HEK293 (cell line): ENCODE data around the gene BAZ1A.

Experiments
- CTCF ChIA-PET: fragments of 350-600 bp; formaldehyde crosslinking; extraction: SDS; loops from one replicate; lab custom pipeline; 2021; ENCODE audit warnings: antibody characterized with exemption; lab: Yijun Ruan, JAX
- POLR2A ChIA-PET: fragments of 300-600 bp; formaldehyde crosslinking; extraction: SDS; loops from one replicate; lab custom pipeline; 2020; ENCODE audit warnings: antibody characterized with exemption, inconsistent platforms; lab: Yijun Ruan, JAX
- H3K27ac ChIP-seq: fragments of 200-500 bp; sonication (Bioruptor generic); 2 replicates; pipeline ENCODE4 v1.5.1; 2014; ENCODE audit warnings: low read depth, low read length, control low read depth, inconsistent platforms; ENCODE audit errors: extremely low read depth
- H3K36me3 ChIP-seq, 2 experiments: fragments of 200-500 bp in 1 of 2; sonication (Bioruptor generic) in 1 of 2; 1 replicate in 1 of 2; 2 replicates in 1 of 2; pipeline ENCODE4 v1.5.1; 2014 to 2017; ENCODE audit warnings: inconsistent platforms in 2 of 2, low read length in 2 of 2; ENCODE audit not compliant: control insufficient read depth in 2 of 2, insufficient read depth in 1 of 2
- H3K4me1 ChIP-seq: fragments of 200-500 bp; sonication (Bioruptor generic); 2 replicates; pipeline ENCODE4 v1.5.1; 2014; ENCODE audit warnings: mild to moderate bottlenecking, low read length, inconsistent platforms; ENCODE audit not compliant: control insufficient read depth, insufficient read depth
- H3K4me3 ChIP-seq: 2 replicates; pipeline ENCODE4 v1.5.1; 2011; ENCODE audit warnings: low read depth, mild to moderate bottlenecking, control low read depth, low read length, moderate library complexity
- H3K9me3 ChIP-seq: fragments of 200-500 bp; sonication (Bioruptor generic); 2 replicates; pipeline ENCODE4 v1.5.1; 2014; ENCODE audit warnings: low read depth, low read length, inconsistent platforms; ENCODE audit not compliant: control insufficient read depth, insufficient read depth
- CTCF ChIP-seq: fragments of 450-650 bp; formaldehyde crosslinking; IDR thresholded peaks from 2 replicates; pipeline ENCODE4 v1.5.1; 2016; ENCODE audit warnings: missing biosample characterization, missing genetic modification characterization
- EGR2 ChIP-seq: fragments of 450-650 bp; formaldehyde crosslinking; IDR thresholded peaks from 2 replicates; pipeline ENCODE4 v1.5.1; 2016; ENCODE audit warnings: low read depth, missing biosample characterization, missing genetic modification characterization
- HIC1 ChIP-seq: fragments of 450-650 bp; formaldehyde crosslinking; IDR thresholded peaks from 2 replicates; pipeline ENCODE4 v1.5.1; 2016; ENCODE audit warnings: missing biosample characterization, missing genetic modification characterization
- HOXD13 ChIP-seq: sonication (generic); formaldehyde crosslinking; IDR thresholded peaks from 2 replicates; pipeline ENCODE4 v1.8.0; 2022; ENCODE audit warnings: missing genetic modification reagents, borderline replicate concordance
- KLF7 ChIP-seq: fragments of 450-650 bp; formaldehyde crosslinking; IDR thresholded peaks from 2 replicates; pipeline ENCODE4 v1.5.1; 2016; ENCODE audit warnings: missing biosample characterization, missing genetic modification characterization, borderline replicate concordance
- PRDM4 ChIP-seq: fragments of 450-650 bp; formaldehyde crosslinking; IDR thresholded peaks from 2 replicates; pipeline ENCODE4 v1.5.1; 2017; ENCODE audit warnings: missing biosample characterization, missing genetic modification characterization
- SP3 ChIP-seq: fragments of 450-650 bp; formaldehyde crosslinking; IDR thresholded peaks from 2 replicates; pipeline ENCODE4 v1.5.1; 2016; ENCODE audit warnings: missing biosample characterization, missing genetic modification characterization
- TCF7L2 ChIP-seq: IDR thresholded peaks from 2 replicates; pipeline ENCODE4 v1.6.1; 2011; ENCODE audit warnings: low read depth, mild to moderate bottlenecking, inconsistent platforms, low read length, moderate library complexity, borderline replicate concordance
- WT1 ChIP-seq: fragments of 450-650 bp; formaldehyde crosslinking; IDR thresholded peaks from 2 replicates; pipeline ENCODE4 v1.5.1; 2016; ENCODE audit warnings: missing biosample characterization, missing genetic modification characterization
- ZBTB20 ChIP-seq: fragments of 450-650 bp; formaldehyde crosslinking; IDR thresholded peaks from 2 replicates; pipeline ENCODE4 v1.5.1; 2016; ENCODE audit warnings: missing biosample characterization, missing genetic modification characterization
- ZBTB6 ChIP-seq: fragments of 450-650 bp; formaldehyde crosslinking; IDR thresholded peaks from 2 replicates; pipeline ENCODE4 v1.5.1; 2017; ENCODE audit warnings: missing biosample characterization, missing genetic modification characterization
- ZFHX2 ChIP-seq: fragments of 450-650 bp; formaldehyde crosslinking; conservative IDR thresholded peaks from 2 replicates; pipeline ENCODE4 v1.5.1; 2016; ENCODE audit warnings: missing biosample characterization, missing genetic modification characterization
- ZNF121 ChIP-seq: fragments of 450-650 bp; formaldehyde crosslinking; IDR thresholded peaks from 2 replicates; pipeline ENCODE4 v1.5.1; 2016; ENCODE audit warnings: missing biosample characterization, missing genetic modification characterization
- ZNF146 ChIP-seq: fragments of 450-650 bp; formaldehyde crosslinking; IDR thresholded peaks from 2 replicates; pipeline ENCODE4 v1.5.1; 2016; ENCODE audit warnings: missing biosample characterization, missing genetic modification characterization
- ZNF169 ChIP-seq: fragments of 450-650 bp; formaldehyde crosslinking; IDR thresholded peaks from 2 replicates; pipeline ENCODE4 v1.5.1; 2016; ENCODE audit warnings: missing biosample characterization, missing genetic modification characterization
- ZNF223 ChIP-seq: fragments of 450-650 bp; formaldehyde crosslinking; IDR thresholded peaks from 2 replicates; pipeline ENCODE4 v1.5.1; 2016; ENCODE audit warnings: missing biosample characterization, missing genetic modification characterization
- ZNF274 ChIP-seq, 2 experiments: fragments of 200-500 bp in 1 of 2; fragments of 450-650 bp in 1 of 2; sonication (Bioruptor generic) in 1 of 2; formaldehyde crosslinking in 1 of 2; IDR thresholded peaks; 2 replicates each; pipeline versions ENCODE4 v1.5.1 to v1.6.1; 2014 to 2016; ENCODE audit warnings: borderline replicate concordance in 1 of 2, inconsistent platforms in 1 of 2, low read length in 1 of 2, missing biosample characterization in 1 of 2, missing genetic modification characterization in 1 of 2
- ZNF488 ChIP-seq: fragments of 450-650 bp; formaldehyde crosslinking; IDR thresholded peaks from 2 replicates; pipeline ENCODE4 v1.5.1; 2016; ENCODE audit warnings: missing biosample characterization, missing genetic modification characterization
- ZNF561 ChIP-seq: fragments of 450-650 bp; IDR thresholded peaks from 2 replicates; pipeline ENCODE4 v1.5.1; 2018; ENCODE audit warnings: missing biosample characterization, missing genetic modification characterization, borderline replicate concordance
- ZNF654 ChIP-seq: fragments of 450-650 bp; formaldehyde crosslinking; IDR thresholded peaks from 2 replicates; pipeline ENCODE4 v1.5.1; 2016; ENCODE audit warnings: low read depth, missing biosample characterization, missing genetic modification characterization
- ZNF747 ChIP-seq: fragments of 450-650 bp; formaldehyde crosslinking; IDR thresholded peaks from 2 replicates; pipeline ENCODE4 v1.5.1; 2016; ENCODE audit warnings: missing biosample characterization, missing genetic modification characterization

The BAZ1A gene

GRCh38 chr14:34750233-34750632 lies 124.9 kb downstream of the BAZ1A start (continued):
- TF ChIP-seq PRDM4: no peak

GRCh38 chr14:34749408-34749807 lies 125.8 kb downstream of the BAZ1A start:
- ChIA-PET CTCF (interaction anchor here (0.6 to 1.1 kb wide), 6 partner anchors 32 to 427 kb away, joined by 3 to 5 read pairs (median 4); no protein-coding TSS in a partner anchor), POLR2A (interaction anchor here (0.6 kb wide), 1 partner anchor 42 kb away, joined by 3 read pairs; no protein-coding TSS in a partner anchor)
- H3K27ac ChIP-seq: no peak overlapping the region

More at GRCh38 chr14:34749408-34749807, 125.8 kb downstream of the BAZ1A start:
- H3K36me3 ChIP-seq: peaks cover 12 to 13% of the 10 kb centered on the region in 2 experiments
- no peaks in the 10 kb centered on the region for H3K9me3 ChIP-seq
- no peaks in the 10 kb centered on the region for H3K4me1 ChIP-seq
- TF ChIP-seq HIC1 (tag by site-specific recombination) (no peak), ZBTB6 (no peak), ZNF223 (tag by site-specific recombination) (no peak), EGR2 (tag by site-specific recombination) (peak; percentile 76), KLF7 (no peak), HOXD13 (CRISPR knock-in tag) (no peak), ZNF747 (tag by site-specific recombination) (no peak), ZNF169 (tag by site-specific recombination) (no peak), ZNF121 (tag by site-specific recombination) (no peak), WT1 (tag by site-specific recombination) (peak; percentile 24; the same call in 1 of the 2 replicates), ZNF274 (IDR thresholded peaks at IDR 0.05; ENCODE audit: low read length) (no peak), ZNF274 (tag by site-specific recombination; IDR thresholded peaks at IDR 0.05; ENCODE audit: borderline replicate concordance) (no peak), ZNF561 (tag by site-specific recombination) (no peak), TCF7L2 (no peak), ZBTB20 (tag by site-specific recombination) (no peak), SP3 (no peak), CTCF (no peak), ZNF146 (tag by site-specific recombination) (no peak), ZNF654 (tag by site-specific recombination) (no peak), ZNF488 (tag by site-specific recombination) (no peak), ZFHX2 (tag by site-specific recombination) (peak; percentile 81)
- no peak overlapping the region for H3K4me3 ChIP-seq
